Suppressor macrophage (primary cell): ENCODE results near the gene CCDC24.
A peak's percentile ranks its signal among the peaks of the same experiment; 100 is the strongest.

Experiments
- DNase-seq, 4 experiments: peaks; one replicate each; pipeline ENCODE4 v3.0.0-alpha.2; 2020 to 2022

The CCDC24 gene

DNA sequence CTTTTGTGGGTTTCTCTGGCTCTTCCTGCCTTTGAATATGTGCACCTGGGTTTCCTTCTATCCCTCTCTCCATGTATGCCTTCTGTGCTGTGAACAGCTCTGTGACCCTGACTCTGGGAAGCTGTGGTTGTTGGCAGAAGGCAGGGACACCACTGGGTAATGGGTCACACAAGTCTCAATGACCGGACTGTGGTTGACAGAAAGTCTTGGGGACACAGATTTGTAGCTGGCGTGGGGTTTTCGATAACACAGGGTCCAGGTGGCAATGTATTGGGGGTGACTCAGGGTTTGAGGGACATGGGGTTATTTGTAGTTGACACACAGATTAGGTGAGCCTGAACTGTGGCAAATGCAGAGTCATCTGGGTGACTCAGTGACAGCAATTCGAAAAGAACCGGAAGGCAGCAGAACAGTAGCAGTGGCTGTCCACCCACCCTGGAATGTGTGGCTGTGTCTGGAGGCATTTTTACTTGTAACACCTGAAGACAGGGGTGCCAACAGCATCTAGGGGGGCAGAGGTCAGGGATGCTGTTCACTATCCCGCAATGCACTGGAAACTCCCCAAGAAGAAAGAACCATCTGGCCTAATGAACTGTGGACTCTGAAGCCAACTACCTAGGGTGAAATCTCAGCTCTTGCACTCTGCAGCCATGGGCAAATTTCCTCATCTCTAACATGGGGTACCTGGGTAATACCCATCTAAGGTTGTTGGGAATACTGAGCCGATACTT is 52.8 kb downstream of the CCDC24 start:
- no peak for DNase-seq

DNA sequence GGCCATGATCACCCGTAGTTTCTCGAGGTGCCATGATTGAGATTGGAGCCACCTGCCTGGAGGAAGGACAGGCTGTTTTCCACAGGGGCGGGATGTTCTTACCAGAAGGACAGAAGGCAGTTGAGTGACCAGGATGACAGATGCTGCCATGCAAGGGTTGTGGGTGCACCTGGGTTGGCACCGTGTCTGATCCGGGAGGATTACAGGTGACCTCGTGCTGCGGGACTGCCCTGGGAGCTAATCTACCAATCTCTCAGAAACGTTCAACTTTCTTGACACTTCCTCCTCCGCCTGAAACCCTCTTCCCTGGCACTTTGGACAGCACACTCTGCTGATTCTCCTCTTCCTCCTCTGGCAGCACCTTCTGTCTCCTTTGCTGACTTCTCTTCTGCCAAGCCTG is 53.7 kb downstream of the CCDC24 start:
- DNase-seq: peak in 1 of 4 experiments; percentile 17
